Stomach (tissue), 9 donors: ENCODE results near the gene INHA. TPM values are rescaled to one million over a fixed set of nuclear protein-coding genes. Genes with fewer than 3 reads are reported as not detected.
A peak's percentile ranks its signal among the peaks of the same experiment; 100 is the strongest.

Experiments used
- DNase-seq, 2 donors: peaks; one replicate each; pipeline versions ENCODE4 v3.0.0 to v3.0.0-alpha.2; 2013 to 2019
- H3K27ac ChIP-seq, 5 donors: fragments of 200-600 bp in 4 of 5; sonication (generic) in 4 of 5; one replicate each; pipeline ENCODE4 v1.5.1; 2013 to 2019; ENCODE audit warnings: mild to moderate bottlenecking in 1 of 5, moderate library complexity in 1 of 5
- H3K27me3 ChIP-seq, 3 donors: fragments of 200-600 bp; sonication (generic); one replicate each; pipeline ENCODE4 v1.5.1; 2017 to 2019; ENCODE audit warnings: mixed run types in 1 of 3
- H3K36me3 ChIP-seq, 4 donors: fragments of 200-600 bp; sonication (generic); 1 replicate in 3 of 4; 2 replicates in 1 of 4; pipeline ENCODE4 v1.5.1; 2016 to 2019
- H3K4me1 ChIP-seq, 4 donors: fragments of 200-600 bp; sonication (generic); one replicate each; pipeline ENCODE4 v1.5.1; 2016 to 2019
- H3K4me3 ChIP-seq, 4 donors: fragments of 200-600 bp; sonication (generic) in 3 of 4; one replicate each; pipeline ENCODE4 v1.5.1; 2016 to 2019; ENCODE audit warnings: mild to moderate bottlenecking in 1 of 4
- H3K9me3 ChIP-seq, 4 donors: fragments of 200-600 bp; sonication (generic); one replicate each; pipeline ENCODE4 v1.5.1; 2016 to 2019
- CTCF ChIP-seq, 7 experiments: fragments of 450-650 bp in 4 of 7; fragments of 200-600 bp in 3 of 7; sonication (generic) in 3 of 7; IDR thresholded peaks; one replicate each; pipeline ENCODE4 v1.5.1; 2016 to 2019; ENCODE audit warnings: antibody characterized with exemption in 7 of 7, control low read depth in 2 of 7, mild to moderate bottlenecking in 1 of 7
- EP300 ChIP-seq: sonication (generic); formaldehyde crosslinking; IDR thresholded peaks from one replicate; pipeline ENCODE4 v1.6.1; 2017; ENCODE audit warnings: antibody characterized with exemption
- POLR2A ChIP-seq, 4 donors: fragments of 450-650 bp; IDR thresholded peaks; one replicate each; pipeline ENCODE4 v1.6.1; 2016; ENCODE audit warnings: antibody characterized with exemption in 4 of 4, control low read depth in 2 of 4, mild to moderate bottlenecking in 1 of 4, moderate library complexity in 1 of 4
- POLR2AphosphoS5 ChIP-seq, 3 donors: sonication (generic); formaldehyde crosslinking; IDR thresholded peaks; one replicate each; pipeline ENCODE4 v1.6.1; 2016; ENCODE audit warnings: antibody characterized with exemption in 3 of 3
- WGBS, 5 donors: extraction: QIAGEN DNeasy Blood & Tissue Kit in 3 of 5; methylation state at CpG; one replicate each; pipeline versions ENCODE4 v1.1.5 to v1.1.7; 2013 to 2018; 5-methylcytosine and 5-hydroxymethylcytosine counted together
- intact Hi-C: fragments of 100-400 bp; cut with DNase I; formaldehyde crosslinking; loops from one replicate; pipeline ENCODE4 v1.15.1; 2023; ENCODE audit warnings: low total_unique reads
- polyA plus RNA-seq, 3 donors: library from polyadenylated mRNA; stranded (reverse); fragments of 200-250 nt; gene quantifications; one replicate each; pipeline ENCODE4 v1.2.3, GENCODE V29; 2013
- total RNA-seq, 5 donors: library from RNA; depleted of rRNA; stranded (reverse); fragments of >200 nt; gene quantifications; one replicate each; pipeline versions ENCODE4 v1.1.0 to v1.2.3, GENCODE V29; 2014 to 2016
- donor health status: healthy with polysubstance abuse.
- donor health status: Bipolar disorder and iron deficiency.
- donor health status: healthy.

INHA gene
- total and polyA plus RNA-seq, 8 donors, result 0.63 to 1.8 TPM; not detected in 6

GRCh38 chr2:219596954-219597551 lies 24.9 kb downstream of the INHA start:
- 7 to 11% (median 10%) methylated on average over 19 of the region's 19 CpGs for WGBS, 5 donors
- peak overlapping the region; percentile 91 to 97 (median 93) for H3K27ac ChIP-seq

GRCh38 chr2:219597552-219598307 lies 25.6 kb downstream of the INHA start, which contains the start of gene STK11IP:
STK11IP (plus strand) TSS chr2:219597857; CDS start chr2:219598120, 263 bp downstream.
- DNase-seq, result peak; percentile 98
- TF ChIP-seq POLR2AphosphoS5 (IDR thresholded peaks at IDR 0.05) (peak; percentile 69 to 89 (median 77)), POLR2A (IDR thresholded peaks at IDR 0.05) (peak in 1 of 4 donors; percentile 41), CTCF (IDR thresholded peaks at IDR 0.05) (no peak), EP300 (no peak)
- Histone ChIP-seq H3K9me3 (no peaks in the 10 kb centered on the region), H3K4me1 (peaks cover 3 to 18% (median 15%) of the 10 kb centered on the region in 4 donors), H3K4me3 (peak within 1 kb of the TSS; percentile 55 to 84 (median 63)), H3K27me3 (no peaks in the 10 kb centered on the region), H3K27ac (peak within 1 kb of the TSS; percentile 91 to 97 (median 93)), H3K36me3 (peaks cover 10 to 21% (median 20%) of the 10 kb centered on the region in 4 donors)
- WGBS, 5 donors, result 0 to 1% (median 0%) methylated on average over 51 to 57 of the region's 57 CpGs
- intact Hi-C loops, result no loop called here

More at GRCh38 chr2:219596954-219597551, 24.9 kb downstream of the INHA start:
- DNase-seq, result peak in 1 of 2 donors; percentile 63
- H3K27me3 ChIP-seq, result no peaks in the 10 kb centered on the region
- H3K36me3 ChIP-seq, result peaks cover 6 to 15% (median 13%) of the 10 kb centered on the region in 4 donors
- TF ChIP-seq POLR2AphosphoS5 (IDR thresholded peaks at IDR 0.05) (no peak), POLR2A (IDR thresholded peaks at IDR 0.05) (no peak), EP300 (no peak), CTCF (IDR thresholded peaks at IDR 0.05) (no peak)
- H3K9me3 ChIP-seq, result no peaks in the 10 kb centered on the region
- H3K4me3 ChIP-seq, result peak overlapping the region; percentile 55 to 84 (median 63)
- intact Hi-C loops, result no loop called here
- peaks cover 3 to 18% (median 15%) of the 10 kb centered on the region in 4 donors for H3K4me1 ChIP-seq

GRCh38 chr2:219598308-219599078 lies 26.4 kb downstream of the INHA start:
- Histone ChIP-seq H3K9me3 (no peaks in the 10 kb centered on the region), H3K27me3 (no peaks in the 10 kb centered on the region), H3K36me3 (peaks cover 10 to 29% (median 27%) of the 10 kb centered on the region in 4 donors), H3K4me3 (peak overlapping the region; percentile 55 to 84 (median 63)), H3K4me1 (peaks cover 3 to 18% (median 15%) of the 10 kb centered on the region in 4 donors), H3K27ac (peak overlapping the region; percentile 83 to 95 (median 92))
- DNase-seq, result peak in 1 of 2 donors; percentile 28
- intact Hi-C loops, result no loop called here
- TF ChIP-seq CTCF (IDR thresholded peaks at IDR 0.05) (no peak), POLR2AphosphoS5 (IDR thresholded peaks at IDR 0.05) (no peak)
- 26 to 28% (median 27%) methylated on average over 9 of the region's 9 CpGs for WGBS, 5 donors

- H3K36me3 ChIP-seq, result peaks cover 42 to 82% (median 80%) of the 10 kb centered on the region in 4 donors
- no peaks in the 10 kb centered on the region for H3K27me3 ChIP-seq
- no peak for DNase-seq
- no peak overlapping the region for H3K4me3 ChIP-seq
- intact Hi-C loops, result no loop called here
- WGBS, 5 donors, result 86 to 93% (median 89%) methylated on average over 5 of the region's 5 CpGs
- no peaks in the 10 kb centered on the region for H3K9me3 ChIP-seq
- no peak overlapping the region for H3K27ac ChIP-seq
- peaks cover 0 to 3% (median under 1%) of the 10 kb centered on the region in 4 donors for H3K4me1 ChIP-seq
- TF ChIP-seq EP300, result no peak
- TF ChIP-seq CTCF (IDR thresholded peaks at IDR 0.05), result no peak
- no peak for TF ChIP-seq POLR2AphosphoS5 (IDR thresholded peaks at IDR 0.05)
- TF ChIP-seq POLR2A (IDR thresholded peaks at IDR 0.05), result no peak
These were observed 31.7 kb downstream of the INHA start for GRCh38 chr2:219603771-219604170.
